ENCODE results near the gene PDXK.

The PDXK gene

GRCh38 chr21:43778469-43779335 lies 59.8 kb downstream of the PDXK start:
- no peak overlapping the region for H3K4me3 ChIP-seq (ENCODE audit: low read length)
- no peak for TF ChIP-seq CTCF (conservative IDR thresholded peaks at IDR 0.05; ENCODE audit: low read depth, low read length)
- no peak for DNase-seq (ENCODE audit: low read depth)

- DNase-seq (ENCODE audit: low read depth): no peak
- no peak overlapping the region for H3K4me3 ChIP-seq (ENCODE audit: low read length)
- TF ChIP-seq CTCF (conservative IDR thresholded peaks at IDR 0.05; ENCODE audit: low read depth, low read length): no peak
Measured at GRCh38 chr21:43779660-43780059, 60.7 kb downstream of the PDXK start.

- no peak overlapping the region for H3K4me3 ChIP-seq (ENCODE audit: low read length)
- no peak for TF ChIP-seq CTCF (conservative IDR thresholded peaks at IDR 0.05; ENCODE audit: low read depth, low read length)
- DNase-seq (ENCODE audit: low read depth): no peak
Measured at GRCh38 chr21:43781846-43782245, 62.9 kb downstream of the PDXK start.

- no peak for DNase-seq (ENCODE audit: low read depth)
- TF ChIP-seq CTCF (conservative IDR thresholded peaks at IDR 0.05; ENCODE audit: low read depth, low read length): no peak
- H3K4me3 ChIP-seq (ENCODE audit: low read length): no peak overlapping the region
Measured at GRCh38 chr21:43782431-43783097, 63.6 kb downstream of the PDXK start.

- no peak for TF ChIP-seq CTCF (conservative IDR thresholded peaks at IDR 0.05; ENCODE audit: low read depth, low read length)
- DNase-seq (ENCODE audit: low read depth): no peak
- no peak overlapping the region for H3K4me3 ChIP-seq (ENCODE audit: low read length)
Measured at GRCh38 chr21:43783098-43783700, 64.3 kb downstream of the PDXK start.

GRCh38 chr21:43785134-43785533 lies 66.2 kb downstream of the PDXK start:
- H3K4me3 ChIP-seq (ENCODE audit: low read length): no peak overlapping the region
- no peak for DNase-seq (ENCODE audit: low read depth)
- no peak for TF ChIP-seq CTCF (conservative IDR thresholded peaks at IDR 0.05; ENCODE audit: low read depth, low read length)
